ENCODE measurements around the gene BOLA2.
"Not testable (repeated sequence)": the region's sequence is repeated elsewhere in the genome, so short reads cannot be mapped to it uniquely, and the experiment has no call there.

- not testable (repeated sequence) for TF ChIP-seq CTCF, POLR2A (IDR thresholded peaks at IDR 0.05)
Measured at GRCh38 chr16:29482276-29482675, 28.1 kb upstream of the BOLA2 start.

Measured in adrenal gland (tissue), 5 donors.